A549 treated with ZK216348 at 1 μM for 4 hours (cell line): Measurements from ENCODE around the gene ZNF385C. TPM values are rescaled to one million over a fixed set of nuclear protein-coding genes. Genes with fewer than 3 reads are reported as not detected.

Experiments used
- total RNA-seq: library from RNA; stranded (reverse); fragments of 200-300 nt; extraction: Qiagen RNA extraction; gene quantifications from 5 replicates; pipeline ENCODE4 v1.2.3, GENCODE V29; 2022; ENCODE audit warnings: low read depth

The ZNF385C gene
- total RNA-seq = 0.19 to 0.44 TPM (median 0.22 TPM) in 4 of 5 replicates, not detected in the other

GRCh38 chr17:42097691-42098631, at the start of gene ZNF385C:
TSS of gene ZNF385C (minus strand) at chr17:42098473. CDS start at chr17:42063056, 35,417 bp downstream.

GRCh38 chr17:42122371-42123303, 24.4 kb upstream of the ZNF385C start, which contains the start of gene HSPB9:
TSS of gene HSPB9 (plus strand) at chr17:42122804. CDS start at chr17:42122851, 47 bp downstream.

DNA sequence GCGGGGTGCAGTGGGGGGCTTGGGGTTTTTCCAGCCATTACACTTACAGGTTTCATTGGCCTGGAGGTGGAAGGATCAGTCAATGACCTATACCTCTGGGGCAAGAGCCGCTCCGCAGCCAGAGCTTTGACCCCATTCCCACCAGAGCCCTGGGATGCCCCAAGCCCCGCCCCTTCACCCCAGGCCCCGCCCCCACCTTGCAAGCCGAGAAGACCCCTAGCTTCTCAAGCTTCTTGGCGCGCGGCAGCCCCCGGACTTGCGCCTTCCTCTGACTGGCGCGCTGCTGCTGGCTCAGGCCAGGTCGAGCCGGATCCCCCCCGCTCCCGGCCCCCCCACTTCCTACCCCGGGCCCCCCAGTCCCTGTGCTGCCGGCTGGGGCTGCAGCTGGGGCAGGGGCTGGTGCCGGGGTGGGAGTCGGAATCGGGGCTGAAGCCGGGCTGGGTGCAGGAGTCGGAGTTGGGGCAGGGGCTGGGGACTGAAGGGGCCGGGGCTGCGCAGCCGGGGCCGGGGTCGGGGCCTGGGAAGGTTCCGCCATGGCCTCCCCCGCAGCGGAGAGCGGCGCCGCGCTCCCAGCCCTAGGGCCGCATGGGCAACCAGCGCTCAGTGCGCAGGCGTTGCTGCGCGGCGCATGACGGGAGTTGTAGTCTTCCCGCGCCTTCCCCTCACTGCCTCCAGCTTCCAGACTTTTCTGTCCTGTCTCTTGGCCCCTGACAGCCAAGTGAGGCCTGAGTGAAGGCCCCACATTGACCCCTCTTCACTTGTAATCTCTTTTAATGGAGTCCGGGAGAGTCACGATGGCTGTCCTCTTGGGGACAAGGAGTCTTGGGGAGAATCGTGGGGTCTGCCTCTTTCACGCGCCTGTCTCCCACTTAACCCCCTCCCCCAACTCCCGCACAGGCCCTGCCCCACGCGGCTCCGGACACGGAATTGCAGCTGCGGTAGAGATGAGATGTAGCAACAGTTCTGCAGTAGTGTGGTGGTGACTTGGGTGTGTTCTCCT, 22.8 kb upstream of the ZNF385C start, which contains the start of gene KAT2A:
KAT2A (minus strand) TSS at position 598 of the 1,000 bp plus-strand sequence; CDS start at position 535, 63 bp downstream.

GRCh38 chr17:42112552-42113176, 14.4 kb upstream of the ZNF385C start, which contains the start of gene DHX58:
TSS of gene DHX58 (minus strand) at chr17:42112714. CDS start at chr17:42111892, 822 bp downstream.

DNA sequence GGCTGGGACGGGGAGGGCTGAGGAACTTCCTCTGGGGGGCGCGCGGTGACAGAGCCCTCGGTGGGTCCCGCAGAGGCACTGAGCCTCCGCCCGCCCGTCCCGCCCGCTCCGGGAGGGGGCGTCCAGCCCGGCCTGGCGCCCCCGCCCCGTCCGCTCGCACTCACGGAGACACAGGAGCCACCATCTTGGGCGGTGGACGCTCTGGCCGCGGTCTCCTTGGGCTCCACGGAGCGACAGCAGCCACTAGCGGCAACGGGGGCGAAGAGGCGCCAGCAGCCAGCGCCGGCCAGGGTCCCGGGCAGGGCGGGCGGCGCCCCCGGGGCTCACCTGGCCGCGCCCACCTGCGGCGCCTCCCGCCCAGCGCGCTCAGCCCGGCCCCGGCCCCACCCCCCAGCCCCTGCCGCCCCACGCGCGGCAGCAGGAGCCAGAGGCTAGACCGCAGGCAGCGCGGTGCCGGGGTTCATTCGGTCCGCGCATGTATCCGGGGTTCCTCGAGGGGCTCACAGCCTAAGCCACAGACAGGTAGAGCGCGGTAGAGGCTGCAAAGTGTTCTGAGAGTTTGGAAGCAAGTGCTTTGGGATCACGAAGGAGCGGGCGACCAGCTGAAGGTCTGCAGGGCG, 47.8 kb downstream of the ZNF385C start, which contains the start of gene C17orf113:
C17orf113 (minus strand) TSS at position 209 of the 620 bp plus-strand sequence. CDS start 7,225 bp downstream, outside the sequence.

DNA sequence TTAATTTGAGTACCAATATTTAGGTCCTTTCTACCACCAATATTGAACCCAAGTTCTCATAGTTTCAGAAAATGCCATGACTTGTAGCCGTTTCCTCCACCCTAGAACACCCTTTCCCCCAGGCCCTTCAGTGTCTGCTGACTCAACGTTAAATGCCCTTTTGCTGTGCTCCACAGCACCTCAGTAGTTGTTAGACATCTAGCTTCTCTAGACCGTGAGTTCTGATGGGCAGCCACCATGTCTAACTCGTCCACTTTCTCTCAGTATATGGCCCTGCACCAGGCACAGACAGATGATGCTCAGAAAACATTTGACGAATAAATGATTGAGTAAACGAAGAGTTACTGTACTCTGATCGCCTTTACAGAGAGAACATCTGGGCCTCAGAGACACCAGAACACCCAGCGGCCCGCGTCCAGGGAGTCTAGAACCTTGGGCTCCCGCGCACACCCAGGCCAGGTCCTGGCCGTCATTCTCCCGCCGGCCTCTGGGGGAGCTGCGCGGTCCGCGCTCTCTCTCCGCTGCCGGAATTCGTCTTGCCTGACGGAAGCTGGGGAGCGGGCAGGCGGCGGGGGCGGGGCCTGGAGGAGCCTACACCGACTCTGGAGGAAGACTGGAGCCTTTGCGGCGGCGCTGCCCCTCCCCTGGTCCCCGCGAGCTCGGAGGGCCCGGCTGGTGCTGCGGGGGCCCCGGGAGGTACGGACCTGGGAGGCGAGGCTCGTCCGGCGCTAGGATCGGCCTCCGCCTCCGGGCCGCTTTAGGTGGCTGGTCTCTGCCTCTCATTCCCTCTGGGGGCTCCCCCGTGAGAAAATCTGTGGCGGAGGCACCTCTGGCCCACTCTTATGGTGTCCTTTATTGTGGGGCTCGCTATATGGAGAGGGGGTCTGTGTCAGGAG, 78.5 kb downstream of the ZNF385C start, which contains the start of gene NKIRAS2:
NKIRAS2 (plus strand) TSS at position 582 of the 896 bp plus-strand sequence. CDS start 1,488 bp downstream, outside the sequence.

DNA sequence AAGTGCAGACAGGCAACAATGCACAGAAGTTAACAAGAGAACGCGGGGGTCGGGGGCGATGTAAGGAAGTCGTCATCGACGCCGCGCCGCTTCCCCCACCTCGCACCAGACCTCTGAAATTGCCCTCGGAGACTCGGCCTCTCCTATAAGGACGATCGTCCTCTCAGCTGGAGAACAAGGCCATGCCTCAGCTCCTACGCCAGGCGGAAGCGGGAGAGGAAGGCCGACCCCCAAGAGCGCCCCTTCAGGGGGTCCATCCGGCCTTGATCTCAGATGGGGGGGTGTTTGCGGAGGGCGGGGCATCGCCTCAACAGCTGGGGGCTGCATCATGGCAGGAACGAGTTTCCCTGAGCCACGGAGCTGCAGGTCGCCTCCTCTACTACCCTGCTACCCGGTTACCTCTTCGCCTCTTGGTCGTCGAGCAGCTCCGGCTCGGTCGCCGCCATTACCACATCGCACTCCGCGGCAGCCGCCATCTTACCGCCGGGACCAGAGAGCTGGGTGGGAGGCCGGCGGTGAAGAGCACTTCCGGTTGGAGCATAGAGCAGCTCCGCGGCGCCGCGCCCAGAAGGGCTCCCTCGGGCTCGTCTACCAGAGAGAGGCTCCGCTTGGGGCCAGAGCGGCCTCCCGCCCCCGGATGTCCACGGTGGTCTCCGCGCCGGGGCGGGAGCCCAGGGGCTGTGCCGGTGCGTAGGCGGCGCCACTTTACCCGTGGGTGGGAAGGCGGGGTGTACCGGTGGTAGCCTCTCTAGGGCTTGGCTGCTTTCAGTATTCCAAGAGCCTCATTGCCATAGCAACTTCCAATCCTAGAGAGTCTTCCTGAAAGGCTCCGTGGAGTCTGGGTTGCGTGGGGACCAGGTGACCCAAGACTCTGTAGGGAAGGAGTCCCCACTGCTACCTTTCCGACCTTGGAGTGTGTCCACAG, 81.1 kb downstream of the ZNF385C start, which contains the start of gene DNAJC7:
DNAJC7 (minus strand) TSS at position 499 of the 925 bp plus-strand sequence; CDS start at position 476, 23 bp downstream.

Other genes starting within 250 kb of the ZNF385C start
- 1.9 to 4.3 TPM (median 2.5 TPM) in 5 replicates for gene KLHL11, start 233.1 kb downstream of the ZNF385C start, total RNA-seq
- 248 to 316 TPM (median 287 TPM) in 5 replicates for gene ACLY, start 179.5 kb downstream of the ZNF385C start, total RNA-seq
- 1.2 to 2.0 TPM (median 1.5 TPM) in 5 replicates for gene ODAD4, start 167.9 kb downstream of the ZNF385C start, total RNA-seq
- 53.6 to 76.8 TPM (median 69.5 TPM) in 5 replicates for gene CNP, start 131.7 kb downstream of the ZNF385C start, total RNA-seq
- 116 to 138 TPM (median 126 TPM) in 5 replicates for gene DNAJC7, start 81.0 kb downstream of the ZNF385C start, total RNA-seq
- 40.2 to 49.3 TPM (median 45.6 TPM) in 5 replicates for gene NKIRAS2, start 78.4 kb downstream of the ZNF385C start, total RNA-seq
- gene C17orf113, start 47.9 kb downstream of the ZNF385C start, total RNA-seq = 0.40 to 1.2 TPM (median 0.76 TPM) in 5 replicates
- gene DHX58, start 14.2 kb upstream of the ZNF385C start, total RNA-seq = 0.40 to 0.70 TPM (median 0.46 TPM) in 5 replicates
- 31.8 to 56.4 TPM (median 52.0 TPM) in 5 replicates for gene KAT2A, start 22.9 kb upstream of the ZNF385C start, total RNA-seq
- not detected in 5 replicates for gene HSPB9, start 24.3 kb upstream of the ZNF385C start, total RNA-seq
- gene RAB5C, start 56.5 kb upstream of the ZNF385C start, total RNA-seq = 198 to 273 TPM (median 264 TPM) in 5 replicates
- gene KCNH4, start 82.7 kb upstream of the ZNF385C start, total RNA-seq = 0.18 to 0.48 TPM (median 0.33 TPM) in 5 replicates
- 0.55 TPM in 1 of 5 replicates, not detected in the others for gene HCRT, start 87.0 kb upstream of the ZNF385C start, total RNA-seq
- 11.9 to 22.4 TPM (median 20.1 TPM) in 5 replicates for gene GHDC, start 96.0 kb upstream of the ZNF385C start, total RNA-seq
- gene STAT5B, start 177.9 kb upstream of the ZNF385C start, total RNA-seq = 22.4 to 32.5 TPM (median 29.7 TPM) in 5 replicates
- gene STAT5A, start 190.0 kb upstream of the ZNF385C start, total RNA-seq = 4.4 to 7.2 TPM (median 5.7 TPM) in 5 replicates